Mesenchymal stem cell (in vitro differentiated cells and primary cell): ENCODE data around the gene SDF2.
A peak's percentile ranks its signal among the peaks of the same experiment; 100 is the strongest.

Experiments used
- DNase-seq: peaks from one replicate; pipeline ENCODE4 v3.0.0-alpha.2; 2013
- H2AFZ ChIP-seq: one replicate; pipeline ENCODE4 v1.6.1; 2013; ENCODE audit warnings: low read depth, mild to moderate bottlenecking, control low read depth, inconsistent platforms, low read length, moderate library complexity
- H2AK5ac ChIP-seq: 2 replicates; pipeline ENCODE4 v1.6.1; 2013; ENCODE audit warnings: low read length, moderate library complexity, mild to moderate bottlenecking, inconsistent platforms; ENCODE audit not compliant: severe bottlenecking
- H2BK120ac ChIP-seq: one replicate; pipeline ENCODE4 v1.6.1; 2013; ENCODE audit warnings: low read depth, mild to moderate bottlenecking, inconsistent platforms, low read length, moderate library complexity
- H2BK12ac ChIP-seq, 2 experiments: one replicate each; pipeline ENCODE4 v1.6.1; 2013; ENCODE audit warnings: inconsistent platforms in 2 of 2, low read length in 2 of 2, mild to moderate bottlenecking in 2 of 2, moderate library complexity in 2 of 2, control low read depth in 1 of 2
- H2BK15ac ChIP-seq: one replicate; pipeline ENCODE4 v1.6.1; 2013; ENCODE audit warnings: mild to moderate bottlenecking, low read depth, inconsistent platforms; ENCODE audit not compliant: poor library complexity, severe bottlenecking
- H2BK5ac ChIP-seq: 2 replicates; pipeline ENCODE4 v1.6.1; 2013; ENCODE audit warnings: low read depth, mild to moderate bottlenecking, low read length, control low read depth, inconsistent platforms; ENCODE audit not compliant: poor library complexity, severe bottlenecking
- H3K14ac ChIP-seq, 2 experiments: one replicate each; pipeline ENCODE4 v1.6.1; 2013; ENCODE audit warnings: inconsistent platforms in 2 of 2, low read length in 2 of 2, control low read depth in 1 of 2, mild to moderate bottlenecking in 1 of 2, moderate library complexity in 1 of 2
- H3K18ac ChIP-seq, 2 experiments: one replicate each; pipeline ENCODE4 v1.6.1; 2013; ENCODE audit warnings: inconsistent platforms in 2 of 2, low read length in 2 of 2, control low read depth in 1 of 2, low read depth in 1 of 2, mild to moderate bottlenecking in 1 of 2
- H3K23ac ChIP-seq, 2 experiments: one replicate each; pipeline ENCODE4 v1.6.1; 2013; ENCODE audit warnings: inconsistent platforms in 2 of 2, low read length in 2 of 2, mild to moderate bottlenecking in 2 of 2, moderate library complexity in 2 of 2, control low read depth in 1 of 2
- H3K27ac ChIP-seq: 2 replicates; pipeline ENCODE4 v1.5.1; 2013; ENCODE audit warnings: mild to moderate bottlenecking, moderate library complexity, low read length, control low read depth, inconsistent platforms; ENCODE audit not compliant: poor library complexity, severe bottlenecking
- H3K27me3 ChIP-seq, 2 experiments: 2 replicates each; pipeline versions ENCODE4 v1.6.1 to v1.7.0; 2013; ENCODE audit warnings: low read length in 2 of 2, mild to moderate bottlenecking in 2 of 2, moderate library complexity in 2 of 2, control low read depth in 1 of 2, inconsistent platforms in 1 of 2; ENCODE audit not compliant: control insufficient read depth in 1 of 2, insufficient read depth in 1 of 2
- H3K36me3 ChIP-seq, 2 experiments: 2 replicates each; pipeline versions ENCODE4 v1.6.1 to v1.7.0; 2013; ENCODE audit warnings: low read length in 2 of 2, control low read depth in 1 of 2, inconsistent platforms in 1 of 2, low read depth in 1 of 2, mild to moderate bottlenecking in 1 of 2; ENCODE audit not compliant: insufficient read depth in 2 of 2, control insufficient read depth in 1 of 2
- H3K4ac ChIP-seq, 2 experiments: one replicate each; pipeline ENCODE4 v1.6.1; 2013; ENCODE audit warnings: inconsistent platforms in 2 of 2, low read length in 2 of 2, mild to moderate bottlenecking in 2 of 2, moderate library complexity in 2 of 2, control low read depth in 1 of 2, low read depth in 1 of 2
- H3K4me1 ChIP-seq: 2 replicates; pipeline ENCODE4 v1.6.1; 2013; ENCODE audit warnings: low read depth, low read length, control low read depth; ENCODE audit not compliant: control insufficient read depth, insufficient read depth
- H3K4me2 ChIP-seq: 2 replicates; pipeline ENCODE4 v1.6.1; 2013; ENCODE audit warnings: low read length, mild to moderate bottlenecking, inconsistent platforms; ENCODE audit not compliant: poor library complexity, severe bottlenecking
- H3K4me3 ChIP-seq, 2 experiments: 2 replicates each; pipeline versions ENCODE4 v1.5.1 to v1.7.0; 2013; ENCODE audit warnings: low read length in 2 of 2, mild to moderate bottlenecking in 2 of 2, control low read depth in 1 of 2, low read depth in 1 of 2; ENCODE audit not compliant: insufficient read depth in 1 of 2
- H3K79me1 ChIP-seq: replicated peaks from 2 replicates; pipeline ENCODE4 v1.6.1; 2013; ENCODE audit warnings: mild to moderate bottlenecking, control low read depth, low read length, inconsistent platforms; ENCODE audit not compliant: poor library complexity, severe bottlenecking
- H3K9ac ChIP-seq: 2 replicates; pipeline ENCODE4 v1.7.0; 2013; ENCODE audit warnings: mild to moderate bottlenecking, low read length, moderate library complexity
- H3K9me3 ChIP-seq: 2 replicates; pipeline ENCODE4 v1.7.0; 2013; ENCODE audit warnings: mild to moderate bottlenecking, low read length; ENCODE audit not compliant: control insufficient read depth
- H4K8ac ChIP-seq: one replicate; pipeline ENCODE4 v1.6.1; 2013; ENCODE audit warnings: inconsistent platforms, mild to moderate bottlenecking, low read length, moderate library complexity
- H4K91ac ChIP-seq: one replicate; pipeline ENCODE4 v1.6.1; 2013; ENCODE audit warnings: mild to moderate bottlenecking, low read length, inconsistent platforms
- WGBS: methylation state at CpG from one replicate; pipeline ENCODE4 v1.1.7; 2013; ENCODE audit warnings: mixed read lengths; 5-methylcytosine and 5-hydroxymethylcytosine counted together

SDF2 gene

DNA sequence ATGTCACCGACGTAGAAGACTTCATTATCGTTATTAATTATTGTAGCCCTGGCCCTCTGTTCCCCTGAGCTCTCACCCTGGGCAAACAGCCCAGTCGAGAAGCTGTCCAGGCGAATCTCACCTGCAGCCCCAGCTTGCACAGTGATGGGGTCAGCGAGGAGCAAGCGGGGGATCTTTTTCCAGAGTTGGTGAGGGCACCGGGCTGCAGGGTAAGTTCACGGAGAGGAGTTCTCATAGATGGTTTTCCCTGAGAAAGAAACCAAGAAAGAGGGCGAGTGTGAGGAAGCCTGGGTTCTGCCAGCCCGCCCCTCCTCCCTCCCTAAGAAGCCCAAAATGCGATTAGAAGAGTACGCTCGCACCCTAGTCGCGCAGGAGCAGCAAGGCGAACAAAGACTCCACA, 63.3 kb downstream of the SDF2 start:
- Histone ChIP-seq H3K36me3 (peaks cover 0 to under 1% of the 10 kb centered on the region in 2 experiments), H4K8ac (peak overlapping the region; percentile 63), H3K9ac (peak overlapping the region; percentile 97), H3K4me2 (peak overlapping the region; percentile 99), H2BK5ac (no peak overlapping the region), H3K18ac (no peak overlapping the region), H3K9me3 (no peaks in the 10 kb centered on the region), H3K79me1 (peaks cover 4% of the 10 kb centered on the region), H2BK120ac (no peak overlapping the region), H3K4ac (peak overlapping the region in 1 of 2 experiments; percentile 51), H2AK5ac (no peak overlapping the region), H2AFZ (peak overlapping the region; percentile 19), H3K4me3 (peak overlapping the region; percentile 61 to 95), H3K27ac (no peak overlapping the region), H3K14ac (no peak overlapping the region), H3K27me3 (no peaks in the 10 kb centered on the region), H2BK12ac (no peak overlapping the region), H3K23ac (no peak overlapping the region), H3K4me1 (peaks cover 10% of the 10 kb centered on the region), H2BK15ac (no peak overlapping the region), H4K91ac (no peak overlapping the region)
- DNase-seq: no peak
- WGBS: 4% methylated on average over 16 of the region's 17 CpGs
